ENCODE results near the gene GALNT9.

DNA sequence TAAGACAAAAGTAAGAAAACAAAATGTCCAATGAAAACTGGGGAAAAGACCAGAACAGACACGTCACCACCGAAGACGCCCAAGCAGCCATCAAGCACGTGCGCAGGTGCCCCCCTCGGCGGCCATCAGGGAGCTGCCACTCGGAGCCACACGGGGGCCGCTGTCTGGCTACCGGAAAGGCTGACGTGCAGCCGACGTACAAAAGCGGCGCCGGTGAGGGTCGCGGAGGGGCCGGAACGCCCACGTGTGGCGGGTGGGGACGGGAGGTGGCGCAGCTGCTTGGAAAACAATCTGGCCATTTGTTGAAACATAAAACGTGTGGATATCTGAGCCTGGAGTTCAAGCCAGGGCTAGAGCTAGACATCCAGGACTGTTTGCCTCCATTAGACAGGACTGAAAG, 60.7 kb downstream of the GALNT9 start:
- TF ChIP-seq, protein P1, sequence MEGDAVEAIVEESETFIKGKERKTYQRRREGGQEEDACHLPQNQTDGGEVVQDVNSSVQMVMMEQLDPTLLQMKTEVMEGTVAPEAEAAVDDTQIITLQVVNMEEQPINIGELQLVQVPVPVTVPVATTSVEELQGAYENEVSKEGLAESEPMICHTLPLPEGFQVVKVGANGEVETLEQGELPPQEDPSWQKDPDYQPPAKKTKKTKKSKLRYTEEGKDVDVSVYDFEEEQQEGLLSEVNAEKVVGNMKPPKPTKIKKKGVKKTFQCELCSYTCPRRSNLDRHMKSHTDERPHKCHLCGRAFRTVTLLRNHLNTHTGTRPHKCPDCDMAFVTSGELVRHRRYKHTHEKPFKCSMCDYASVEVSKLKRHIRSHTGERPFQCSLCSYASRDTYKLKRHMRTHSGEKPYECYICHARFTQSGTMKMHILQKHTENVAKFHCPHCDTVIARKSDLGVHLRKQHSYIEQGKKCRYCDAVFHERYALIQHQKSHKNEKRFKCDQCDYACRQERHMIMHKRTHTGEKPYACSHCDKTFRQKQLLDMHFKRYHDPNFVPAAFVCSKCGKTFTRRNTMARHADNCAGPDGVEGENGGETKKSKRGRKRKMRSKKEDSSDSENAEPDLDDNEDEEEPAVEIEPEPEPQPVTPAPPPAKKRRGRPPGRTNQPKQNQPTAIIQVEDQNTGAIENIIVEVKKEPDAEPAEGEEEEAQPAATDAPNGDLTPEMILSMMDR (IDR thresholded peaks at IDR 0.05) = no peak
- TF ChIP-seq POLR2A (IDR thresholded peaks at IDR 0.05) (no peak), POLR2AphosphoS5 (IDR thresholded peaks at IDR 0.05) (no peak)

Data from prostate gland (tissue), 2 donors.